IgD-negative memory B cell (primary cell): Measurements from ENCODE around the gene SLC4A11. TPM values are rescaled to one million over a fixed set of nuclear protein-coding genes. Genes with fewer than 3 reads are reported as not detected.
A peak's percentile ranks its signal among the peaks of the same experiment; 100 is the strongest.
"Not testable (repeated sequence)": the region's sequence is repeated elsewhere in the genome, so short reads cannot be mapped to it uniquely, and the experiment has no call there.

Experiments
- H3K27ac Mint-ChIP-seq, 3 donors: one replicate each; pipeline ENCODE4 v1.8.0; 2020 to 2022; ENCODE audit warnings: mild to moderate bottlenecking in 3 of 3, mixed read lengths in 3 of 3, moderate library complexity in 1 of 3
- H3K27me3 Mint-ChIP-seq: one replicate; pipeline ENCODE4 v1.8.0; 2021; ENCODE audit warnings: mixed read lengths
- H3K36me3 Mint-ChIP-seq: one replicate; pipeline ENCODE4 v1.8.0; 2020; ENCODE audit warnings: mild to moderate bottlenecking, mixed read lengths
- H3K4me1 Mint-ChIP-seq, 3 donors: one replicate each; pipeline ENCODE4 v1.8.0; 2020 to 2022; ENCODE audit warnings: mixed read lengths in 3 of 3, mild to moderate bottlenecking in 1 of 3
- H3K4me3 Mint-ChIP-seq, 4 donors: one replicate each; pipeline ENCODE4 v1.8.0; 2020 to 2022; ENCODE audit warnings: mild to moderate bottlenecking in 4 of 4, mixed read lengths in 4 of 4, moderate library complexity in 3 of 4
- H3K9me3 Mint-ChIP-seq, 3 donors: one replicate each; pipeline ENCODE4 v1.8.0; 2020 to 2021; ENCODE audit warnings: mixed read lengths in 3 of 3, mild to moderate bottlenecking in 1 of 3
- polyA plus RNA-seq: library from polyadenylated mRNA; unstranded; fragments of 300-500 nt; fragmentation: Illumina TruSeq; gene quantifications from one replicate; pipeline ENCODE4 v1.2.3, GENCODE V29; 2021

The SLC4A11 gene
- polyA plus RNA-seq, 1 donor from 2014 or later, result not detected

DNA sequence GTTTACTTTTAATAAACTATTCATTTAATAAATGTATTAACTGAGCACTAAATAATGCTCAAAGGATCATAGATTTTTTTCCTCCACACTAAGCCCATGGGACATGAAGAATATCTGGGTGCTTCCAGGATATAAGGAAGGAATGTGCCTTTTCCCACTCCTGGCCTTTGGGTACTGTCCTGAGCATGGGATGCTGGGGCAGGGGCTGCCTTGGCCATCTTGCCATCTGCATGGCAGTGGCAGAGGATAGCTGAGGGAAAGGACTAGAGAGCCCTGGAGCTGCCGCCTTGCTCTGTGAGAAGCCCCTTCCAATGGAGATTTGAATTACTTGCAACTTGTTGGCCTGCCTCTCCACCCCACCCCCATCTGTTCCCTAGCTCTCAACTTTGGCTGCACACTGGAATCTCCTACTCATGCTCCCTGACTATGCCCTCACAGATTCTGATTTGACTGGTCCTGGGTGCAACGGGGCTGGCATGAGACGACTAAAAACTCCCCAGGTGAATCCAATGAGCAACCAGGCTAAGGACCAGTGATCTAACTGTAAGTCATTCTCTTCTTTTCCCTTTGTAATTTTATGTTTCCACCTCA is 50.1 kb downstream of the SLC4A11 start:
- H3K27ac Mint-ChIP-seq, result no peak overlapping the region
- H3K4me1 Mint-ChIP-seq, result no peaks in the 10 kb centered on the region
- H3K9me3 Mint-ChIP-seq, result no peaks in the 10 kb centered on the region
- no peaks in the 10 kb centered on the region for H3K36me3 Mint-ChIP-seq
- H3K27me3 Mint-ChIP-seq, result no peaks in the 10 kb centered on the region
- H3K4me3 Mint-ChIP-seq, result no peak overlapping the region

DNA sequence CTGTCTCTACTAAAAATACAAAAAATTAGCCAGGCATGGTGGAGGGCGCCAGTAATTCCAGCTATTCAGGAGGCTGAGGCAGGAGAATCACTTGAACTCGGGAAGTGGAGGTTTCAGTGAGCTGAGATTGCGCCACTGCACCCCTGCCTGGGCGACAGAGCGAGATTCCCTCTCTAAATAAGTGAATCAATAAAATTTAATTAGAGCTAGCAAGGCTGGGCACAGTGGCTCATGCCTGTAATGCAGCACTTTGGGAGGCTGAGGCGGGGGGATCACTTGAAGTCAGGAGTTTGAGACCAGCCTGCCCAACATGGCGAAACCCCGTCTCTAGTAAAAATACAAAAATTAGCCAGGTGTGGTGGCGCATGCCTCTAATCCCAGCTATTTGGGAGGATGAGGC is 51.1 kb downstream of the SLC4A11 start:
- H3K9me3 Mint-ChIP-seq, H3K4me1 Mint-ChIP-seq, H3K27me3 Mint-ChIP-seq, H3K36me3 Mint-ChIP-seq, H3K4me3 Mint-ChIP-seq: not testable (repeated sequence)
- H3K27ac Mint-ChIP-seq, result peak overlapping the region in 1 of 3 donors; percentile 39

DNA sequence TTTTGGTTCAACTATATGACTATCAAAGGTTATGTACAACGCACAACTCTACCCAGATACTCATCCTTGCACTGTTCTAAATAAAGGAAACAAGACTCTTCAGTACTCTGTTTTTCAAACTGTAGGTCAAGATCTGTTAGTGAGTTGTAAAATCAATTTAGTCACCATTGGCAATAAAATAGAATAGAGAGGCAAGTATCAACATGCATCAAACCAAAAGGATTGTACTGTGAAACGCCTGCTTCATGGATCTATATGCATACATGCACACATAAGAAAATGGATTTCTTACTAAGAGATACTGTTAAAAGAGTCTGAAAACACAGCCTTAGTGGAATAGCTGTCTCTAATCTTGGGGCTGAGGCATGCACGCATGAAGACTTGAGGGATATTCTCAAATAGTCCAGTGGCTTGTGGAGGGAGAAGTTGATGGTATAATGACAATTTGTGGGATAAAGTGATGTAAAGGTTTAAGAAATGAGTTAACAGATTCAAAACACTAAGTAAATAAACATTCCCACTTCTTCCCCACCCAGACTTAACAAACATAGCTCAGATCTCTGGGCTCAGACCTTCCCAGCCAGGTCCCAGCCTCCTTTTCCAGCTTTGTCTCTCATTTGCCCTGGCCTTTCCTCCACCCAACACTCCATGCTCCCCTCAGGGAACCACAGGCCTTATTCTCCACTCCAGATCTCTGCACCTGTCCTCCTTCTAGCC is 54.9 kb downstream of the SLC4A11 start:
- H3K4me1 Mint-ChIP-seq, result no peaks in the 10 kb centered on the region

DNA sequence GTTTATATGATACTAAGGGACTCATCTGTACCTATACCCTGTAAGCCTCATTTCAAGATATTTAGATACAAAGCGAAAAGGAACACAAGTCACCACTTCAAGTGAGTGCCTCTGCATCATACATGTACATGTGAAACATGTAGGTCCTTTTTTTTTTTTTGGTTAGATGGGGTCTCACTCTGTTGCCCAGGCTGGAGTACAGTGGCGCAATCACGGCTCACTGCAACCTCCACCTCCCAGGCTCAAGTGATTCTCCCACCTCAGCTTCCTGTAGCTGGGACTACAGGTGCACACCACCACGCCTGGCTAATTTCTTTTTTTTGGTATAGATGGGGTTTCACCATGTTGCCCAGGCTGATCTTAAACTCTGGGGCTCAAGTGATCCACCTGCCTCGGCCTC is 56.6 kb downstream of the SLC4A11 start:
- not testable (repeated sequence) for H3K4me3 Mint-ChIP-seq, H3K9me3 Mint-ChIP-seq, H3K36me3 Mint-ChIP-seq, H3K27ac Mint-ChIP-seq, H3K4me1 Mint-ChIP-seq, H3K27me3 Mint-ChIP-seq

More for the DNA sequence above, 54.9 kb downstream of the SLC4A11 start:
- Mint-ChIP-seq H3K27ac (no peak overlapping the region), H3K36me3 (no peaks in the 10 kb centered on the region), H3K4me3 (no peak overlapping the region), H3K9me3 (no peaks in the 10 kb centered on the region), H3K27me3 (no peaks in the 10 kb centered on the region)

DNA sequence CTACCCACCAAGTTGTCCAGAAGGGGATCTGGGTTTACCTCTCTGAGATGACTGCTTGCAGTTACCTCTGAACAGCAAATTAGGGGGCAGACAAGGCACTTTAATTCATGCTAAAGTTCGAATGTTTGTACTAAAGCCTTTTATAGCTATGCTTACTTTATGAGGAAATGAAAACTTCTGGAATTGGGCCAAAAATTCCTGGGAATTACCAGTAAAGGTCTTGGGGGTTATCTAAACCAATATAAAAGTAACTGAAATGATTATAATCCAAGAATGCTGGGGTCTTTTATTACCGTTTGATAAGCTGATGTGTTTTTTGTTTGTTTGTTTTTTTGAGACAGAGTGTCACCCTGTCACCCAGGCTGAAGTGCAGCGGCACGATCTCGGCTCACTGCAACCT is 57.7 kb downstream of the SLC4A11 start:
- Mint-ChIP-seq H3K36me3 (no peaks in the 10 kb centered on the region), H3K27me3 (no peaks in the 10 kb centered on the region), H3K27ac (no peak overlapping the region), H3K9me3 (no peaks in the 10 kb centered on the region), H3K4me1 (no peaks in the 10 kb centered on the region), H3K4me3 (no peak overlapping the region)

DNA sequence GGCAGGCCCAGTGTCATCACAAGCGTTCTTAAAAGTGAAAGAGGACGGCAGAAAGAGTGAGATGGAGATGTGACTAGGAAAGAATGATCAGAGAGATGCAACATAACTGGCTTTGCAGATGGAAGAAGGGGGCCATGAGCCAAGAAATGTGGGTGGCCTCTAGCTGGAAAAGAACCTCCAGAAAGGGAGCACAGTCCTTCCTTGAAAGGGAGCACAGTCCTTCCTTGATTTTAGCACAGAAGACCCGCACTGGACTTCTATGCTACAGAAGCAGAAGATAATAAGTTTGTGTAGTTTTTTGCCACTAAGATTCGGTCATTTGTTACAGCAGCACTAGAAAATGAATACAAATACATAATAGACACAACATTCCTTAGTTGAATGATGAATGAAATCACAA is 58.7 kb downstream of the SLC4A11 start:
- Mint-ChIP-seq H3K9me3 (no peaks in the 10 kb centered on the region), H3K4me1 (no peaks in the 10 kb centered on the region), H3K4me3 (no peak overlapping the region), H3K27ac (no peak overlapping the region), H3K27me3 (peaks cover 2% of the 10 kb centered on the region), H3K36me3 (no peaks in the 10 kb centered on the region)

DNA sequence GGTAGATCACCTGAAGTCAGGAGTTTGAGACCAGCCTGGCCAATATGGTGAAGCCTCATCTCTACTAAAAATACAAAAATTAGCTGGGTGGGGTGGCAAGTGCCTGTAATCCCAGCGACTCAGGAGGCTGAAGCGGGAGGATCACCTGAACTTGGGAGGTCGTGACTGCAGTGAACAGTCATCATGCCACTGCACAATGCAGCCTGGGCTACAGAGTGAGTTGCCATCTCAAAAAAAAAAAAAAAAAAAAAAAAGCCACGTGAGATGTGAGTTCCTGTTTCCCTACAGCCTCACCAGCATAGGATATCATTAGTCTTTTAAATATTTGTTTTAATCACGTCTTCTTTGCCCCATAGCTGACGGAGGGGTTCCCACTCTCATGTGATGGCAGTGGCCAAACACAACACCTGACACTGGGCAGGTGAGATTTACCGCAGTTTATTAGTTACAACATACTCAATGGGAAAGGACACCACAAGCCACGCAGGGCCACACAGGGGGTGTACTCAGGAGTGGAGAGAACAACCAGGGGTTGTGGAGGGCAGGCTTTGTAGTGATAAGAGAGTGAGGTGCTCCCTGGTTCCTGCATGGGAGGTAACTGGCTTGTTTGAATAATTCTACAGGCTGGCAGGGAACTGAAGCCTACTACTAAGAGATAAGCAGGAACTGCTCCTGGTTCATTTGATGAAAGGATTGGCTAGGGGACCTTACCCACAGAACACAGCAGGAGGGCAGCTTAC is 61.1 kb downstream of the SLC4A11 start:
- Mint-ChIP-seq H3K9me3 (no peaks in the 10 kb centered on the region), H3K4me3 (no peak overlapping the region), H3K27ac (peak overlapping the region in 1 of 3 donors; percentile 39), H3K4me1 (peaks cover 1 to 11% (median 1%) of the 10 kb centered on the region in 3 donors), H3K27me3 (peaks cover 16% of the 10 kb centered on the region), H3K36me3 (no peaks in the 10 kb centered on the region)

Other genes starting within 250 kb of the SLC4A11 start
- gene GNRH2, start 195.6 kb downstream of the SLC4A11 start, polyA plus RNA-seq, result not detected
- gene MRPS26, start 193.1 kb downstream of the SLC4A11 start, polyA plus RNA-seq, result 84.4 TPM
- gene OXT, start 167.6 kb downstream of the SLC4A11 start, polyA plus RNA-seq, result 0.59 TPM
- gene AVP, start 154.5 kb downstream of the SLC4A11 start, polyA plus RNA-seq, result not detected
- 13.6 TPM for gene FASTKD5, start 79.3 kb downstream of the SLC4A11 start, polyA plus RNA-seq
- 6.9 TPM for gene UBOX5, start 79.3 kb downstream of the SLC4A11 start, polyA plus RNA-seq
- gene LZTS3, start 65.6 kb downstream of the SLC4A11 start, polyA plus RNA-seq, result 0.45 TPM
- gene DDRGK1, start 34.5 kb downstream of the SLC4A11 start, polyA plus RNA-seq, result 52.1 TPM
- gene ITPA, start 29.7 kb downstream of the SLC4A11 start, polyA plus RNA-seq, result 49.3 TPM
- 0.97 TPM for gene DNAAF9, start 168.5 kb upstream of the SLC4A11 start, polyA plus RNA-seq
- 7.7 TPM for gene ATRN, start 231.8 kb upstream of the SLC4A11 start, polyA plus RNA-seq